Mucosa of descending colon (tissue), 3 donors: Measurements from ENCODE around the gene NPAS3. TPM values are rescaled to one million over a fixed set of nuclear protein-coding genes. Genes with fewer than 3 reads are reported as not detected.
A peak's percentile ranks its signal among the peaks of the same experiment; 100 is the strongest.

Experiments
- ATAC-seq: fragments of 200-7000 bp; cut with Tn5 transposase; one replicate; pipeline ENCODE4 v1.9.1; 2020; ENCODE audit warnings: mild to moderate bottlenecking, moderate library complexity
- DNase-seq, 3 donors: peaks; one replicate each; pipeline ENCODE4 v3.0.0-alpha.2; 2020
- H3K36me3 ChIP-seq: fragments of 200-600 bp; one replicate; pipeline ENCODE4 v1.8.0; 2021; ENCODE audit warnings: low read depth, mild to moderate bottlenecking
- H3K4me1 ChIP-seq: fragments of 200-600 bp; one replicate; pipeline ENCODE4 v1.8.0; 2021; ENCODE audit warnings: low read depth, mild to moderate bottlenecking
- H3K4me3 ChIP-seq: fragments of 200-600 bp; one replicate; pipeline ENCODE4 v1.8.0; 2021; ENCODE audit warnings: mild to moderate bottlenecking
- H3K9me3 ChIP-seq: fragments of 200-600 bp; one replicate; pipeline ENCODE4 v1.8.0; 2021; ENCODE audit warnings: mild to moderate bottlenecking
- intact Hi-C, 2 donors: fragments of 100-400 bp; cut with DNase I in 1 of 2; cut with micrococcal nuclease in 1 of 2; formaldehyde crosslinking; loops; one replicate each; pipeline versions ENCODE4 v1.11.0 to v1.11.1; 2022; cut with DNase I, micrococcal nuclease
- total RNA-seq, 3 donors: library from RNA; stranded (reverse); fragmentation: NEBNext Ultra II Directional in 2 of 3; extraction: Animal tissue kit (Norgen Biotek cat#: 25700) in 2 of 3; gene quantifications; one replicate each; pipeline versions ENCODE4 v1.2.1 to v1.2.4, GENCODE V29; 2021 to 2023
- TF ChIP-seq, protein P1 (sequence below): fragments of 200-600 bp; IDR thresholded peaks from one replicate; pipeline ENCODE4 v1.8.0; 2022; ENCODE audit warnings: antibody characterized with exemption, mild to moderate bottlenecking
- donor health status: DM: no; HTN: no; CAD: no; lungs with moderate emphysema.
- donor health status: DM: no; HTN: no; CAD: no.
- donor health status: DM: no; HTN: yes; CAD: no.

The NPAS3 gene
- total RNA-seq, 3 donors from 2014 or later = 0.65 to 9.7 (median 2.0) TPM

DNA sequence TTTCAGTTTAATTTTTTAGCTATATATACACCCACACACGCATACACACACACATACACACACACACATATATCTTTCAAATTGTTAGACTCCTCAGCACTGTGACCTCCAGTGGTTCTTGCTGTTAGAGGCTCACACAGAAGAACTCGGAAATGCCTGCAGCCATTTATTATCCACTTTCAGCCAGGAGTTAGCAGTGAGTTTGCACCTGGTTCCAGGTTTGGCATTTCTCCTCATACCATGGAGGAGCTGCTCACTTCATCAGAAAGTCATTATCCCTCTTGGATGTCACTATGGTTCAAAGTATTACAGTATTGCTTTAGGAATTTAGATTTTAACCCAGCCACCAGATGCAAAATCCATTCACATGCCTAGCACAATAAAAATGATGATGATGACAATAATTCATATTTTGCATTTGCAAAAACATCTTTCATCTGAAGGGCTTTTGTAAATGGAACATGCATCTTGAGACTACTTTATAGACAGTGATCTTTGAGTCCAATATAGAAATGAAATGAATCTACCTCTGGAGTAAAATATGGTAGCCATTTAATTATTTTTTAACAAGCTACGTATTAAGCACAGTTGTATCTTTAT lies 42.3 kb downstream of the NPAS3 start:
- ATAC-seq (no peak), DNase-seq (no peak)
- H3K36me3 ChIP-seq = no peaks in the 10 kb centered on the region
- H3K4me1 ChIP-seq = no peaks in the 10 kb centered on the region
- TF ChIP-seq, protein P1, sequence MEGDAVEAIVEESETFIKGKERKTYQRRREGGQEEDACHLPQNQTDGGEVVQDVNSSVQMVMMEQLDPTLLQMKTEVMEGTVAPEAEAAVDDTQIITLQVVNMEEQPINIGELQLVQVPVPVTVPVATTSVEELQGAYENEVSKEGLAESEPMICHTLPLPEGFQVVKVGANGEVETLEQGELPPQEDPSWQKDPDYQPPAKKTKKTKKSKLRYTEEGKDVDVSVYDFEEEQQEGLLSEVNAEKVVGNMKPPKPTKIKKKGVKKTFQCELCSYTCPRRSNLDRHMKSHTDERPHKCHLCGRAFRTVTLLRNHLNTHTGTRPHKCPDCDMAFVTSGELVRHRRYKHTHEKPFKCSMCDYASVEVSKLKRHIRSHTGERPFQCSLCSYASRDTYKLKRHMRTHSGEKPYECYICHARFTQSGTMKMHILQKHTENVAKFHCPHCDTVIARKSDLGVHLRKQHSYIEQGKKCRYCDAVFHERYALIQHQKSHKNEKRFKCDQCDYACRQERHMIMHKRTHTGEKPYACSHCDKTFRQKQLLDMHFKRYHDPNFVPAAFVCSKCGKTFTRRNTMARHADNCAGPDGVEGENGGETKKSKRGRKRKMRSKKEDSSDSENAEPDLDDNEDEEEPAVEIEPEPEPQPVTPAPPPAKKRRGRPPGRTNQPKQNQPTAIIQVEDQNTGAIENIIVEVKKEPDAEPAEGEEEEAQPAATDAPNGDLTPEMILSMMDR = no peak
- intact Hi-C loops = no loop called here
- no peak overlapping the region for H3K4me3 ChIP-seq
- H3K9me3 ChIP-seq = no peaks in the 10 kb centered on the region

DNA sequence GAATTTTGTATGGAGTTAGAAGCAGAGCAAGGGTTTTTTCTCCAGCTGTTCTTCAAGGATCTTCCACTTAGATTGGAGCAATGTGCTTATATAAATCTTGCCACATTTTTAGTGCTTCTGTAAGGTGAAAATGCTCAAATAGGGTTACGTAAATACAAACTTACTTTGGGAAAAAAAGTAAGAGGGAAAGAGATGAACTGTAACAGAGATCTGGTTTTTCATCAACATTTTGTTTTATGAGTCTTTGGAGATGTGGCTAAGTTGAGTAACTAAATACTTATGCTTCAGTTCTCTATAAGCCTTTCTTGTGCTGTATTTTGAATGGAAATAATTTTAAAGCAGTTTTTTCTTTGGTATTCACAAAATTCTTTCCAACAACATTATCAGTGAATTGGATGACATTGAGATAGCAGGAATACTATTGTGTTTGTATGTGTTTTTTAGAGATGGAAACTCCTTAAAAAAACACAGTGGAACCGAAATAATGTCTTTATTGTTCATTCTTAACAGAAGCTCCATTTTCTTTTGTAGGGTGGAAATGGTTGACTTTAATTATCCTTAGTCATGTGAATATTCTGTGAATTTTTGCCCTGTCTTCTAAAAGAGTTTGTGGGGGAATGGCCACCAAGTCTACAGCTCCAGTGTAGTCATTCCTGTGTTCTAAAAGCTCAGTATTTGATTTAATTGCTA lies 45.7 kb downstream of the NPAS3 start:
- Histone ChIP-seq H3K9me3 (no peaks in the 10 kb centered on the region), H3K4me1 (no peaks in the 10 kb centered on the region), H3K36me3 (no peaks in the 10 kb centered on the region), H3K4me3 (no peak overlapping the region)
- intact Hi-C loops = no loop called here
- TF ChIP-seq, protein P1 = no peak
- ATAC-seq (no peak), DNase-seq (no peak)

DNA sequence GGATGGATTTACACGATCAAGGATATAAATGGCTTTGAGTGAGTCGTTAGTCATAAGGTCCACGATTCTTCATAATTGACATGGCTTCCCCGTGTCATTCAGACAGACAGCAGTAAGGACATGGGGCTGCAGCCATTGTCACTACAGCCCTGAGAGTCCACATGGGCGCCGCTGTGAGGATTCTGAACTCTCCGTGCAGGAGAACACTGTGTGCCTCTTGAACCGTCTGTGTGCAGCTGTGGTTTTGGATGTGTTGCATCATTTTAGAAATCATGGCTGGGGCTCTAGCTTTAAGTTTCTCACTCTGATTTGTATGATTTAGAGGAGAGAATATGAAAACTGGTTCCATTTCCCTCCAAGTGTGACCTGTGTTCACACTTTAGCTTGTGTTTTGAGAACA lies 47.2 kb downstream of the NPAS3 start:
- TF ChIP-seq, protein P1 = no peak
- intact Hi-C loops = no loop called here
- peak in 1 of 3 donors; percentile 9 for DNase-seq
- H3K9me3 ChIP-seq = no peaks in the 10 kb centered on the region
- no peaks in the 10 kb centered on the region for H3K4me1 ChIP-seq
- ATAC-seq = no peak
- H3K4me3 ChIP-seq = no peak overlapping the region
- no peaks in the 10 kb centered on the region for H3K36me3 ChIP-seq

DNA sequence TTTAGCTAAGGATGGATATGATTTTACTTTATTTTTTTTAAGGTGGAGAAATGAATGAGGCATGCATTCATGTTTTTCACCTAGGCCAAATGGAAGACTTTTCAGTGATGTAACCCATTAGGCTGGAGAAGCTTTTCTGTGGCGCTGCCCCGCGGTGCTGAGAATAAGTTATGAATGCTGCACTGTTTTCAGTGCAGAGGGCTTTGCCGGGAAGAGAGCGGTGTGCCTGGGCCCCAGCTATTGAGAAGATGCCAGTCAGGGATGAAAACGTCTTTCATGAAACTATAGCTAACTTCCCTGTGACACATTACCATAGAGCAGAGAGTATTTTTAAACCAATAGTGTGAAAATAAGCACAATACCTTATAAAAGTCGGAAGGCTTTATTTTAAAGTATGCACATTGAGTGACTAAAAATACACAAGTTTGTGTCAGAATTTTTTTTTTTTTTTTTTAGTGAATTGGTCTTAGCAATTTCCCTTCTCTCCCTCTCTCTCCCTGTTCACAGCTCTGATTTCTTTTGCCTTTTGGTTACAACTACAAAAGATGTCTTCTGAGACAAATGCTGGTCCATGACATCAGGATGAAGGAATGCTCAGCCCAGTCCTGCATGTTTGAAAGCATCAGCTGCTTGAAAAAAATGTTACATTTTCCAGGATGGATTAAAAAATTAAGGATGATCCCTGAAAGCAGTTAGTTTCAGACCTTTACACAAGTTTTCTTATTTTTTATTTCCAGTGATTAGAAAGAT lies 48.3 kb downstream of the NPAS3 start:
- TF ChIP-seq, protein P1 = no peak
- no peak for DNase-seq
- no peaks in the 10 kb centered on the region for H3K36me3 ChIP-seq
- no peak for ATAC-seq
- no peak overlapping the region for H3K4me3 ChIP-seq
- H3K4me1 ChIP-seq = no peaks in the 10 kb centered on the region
- intact Hi-C loops = no loop called here
- H3K9me3 ChIP-seq = no peaks in the 10 kb centered on the region

DNA sequence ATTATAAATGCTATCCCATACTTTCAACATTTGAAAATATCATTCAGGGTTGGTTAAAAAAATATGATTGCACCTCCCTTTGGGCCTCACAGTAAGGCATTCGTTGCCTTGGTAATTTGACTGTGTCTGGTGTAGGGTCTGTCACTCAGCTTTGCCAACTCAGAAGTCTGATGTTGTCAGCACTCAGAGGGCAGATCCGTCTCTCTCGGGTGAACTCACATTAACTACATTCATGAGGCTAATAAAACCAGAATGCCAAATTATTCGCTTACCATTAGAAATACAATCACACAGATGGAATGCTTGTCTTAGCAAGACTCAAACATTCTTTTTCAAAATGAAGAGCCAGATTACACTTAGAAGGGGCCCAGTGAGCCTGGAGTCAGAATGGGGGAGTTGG lies 53.0 kb downstream of the NPAS3 start:
- TF ChIP-seq, protein P1 = no peak
- no peak for DNase-seq
- Histone ChIP-seq H3K4me3 (no peak overlapping the region), H3K36me3 (no peaks in the 10 kb centered on the region), H3K4me1 (no peaks in the 10 kb centered on the region), H3K9me3 (no peaks in the 10 kb centered on the region)
- intact Hi-C loops = no loop called here
- no peak for ATAC-seq
